Measurements from ENCODE around the gene ACTR1B.
"Not testable (repeated sequence)": the region's sequence is repeated elsewhere in the genome, so short reads cannot be mapped to it uniquely, and the experiment has no call there.

DNA sequence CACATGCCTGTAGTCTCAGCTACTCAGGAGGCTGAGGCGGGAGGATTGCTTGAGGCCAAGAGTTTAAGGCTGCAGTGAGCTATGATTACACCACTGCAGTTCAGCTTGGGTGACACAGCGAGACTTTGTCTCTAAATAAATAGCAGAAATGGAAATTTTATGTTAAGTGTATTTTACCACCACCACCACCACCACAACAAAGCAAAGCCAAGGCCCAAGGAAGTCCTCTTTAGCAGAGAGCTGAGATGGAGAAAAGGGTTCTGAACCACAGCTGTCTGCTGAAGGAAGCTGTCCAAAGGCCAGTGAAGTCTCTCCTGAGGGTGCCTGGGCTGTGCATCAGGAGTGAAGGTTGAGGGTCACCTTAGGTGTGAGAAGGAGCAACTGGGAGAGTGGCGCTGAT, 23.4 kb upstream of the ACTR1B start:
- TF ChIP-seq, protein P1, sequence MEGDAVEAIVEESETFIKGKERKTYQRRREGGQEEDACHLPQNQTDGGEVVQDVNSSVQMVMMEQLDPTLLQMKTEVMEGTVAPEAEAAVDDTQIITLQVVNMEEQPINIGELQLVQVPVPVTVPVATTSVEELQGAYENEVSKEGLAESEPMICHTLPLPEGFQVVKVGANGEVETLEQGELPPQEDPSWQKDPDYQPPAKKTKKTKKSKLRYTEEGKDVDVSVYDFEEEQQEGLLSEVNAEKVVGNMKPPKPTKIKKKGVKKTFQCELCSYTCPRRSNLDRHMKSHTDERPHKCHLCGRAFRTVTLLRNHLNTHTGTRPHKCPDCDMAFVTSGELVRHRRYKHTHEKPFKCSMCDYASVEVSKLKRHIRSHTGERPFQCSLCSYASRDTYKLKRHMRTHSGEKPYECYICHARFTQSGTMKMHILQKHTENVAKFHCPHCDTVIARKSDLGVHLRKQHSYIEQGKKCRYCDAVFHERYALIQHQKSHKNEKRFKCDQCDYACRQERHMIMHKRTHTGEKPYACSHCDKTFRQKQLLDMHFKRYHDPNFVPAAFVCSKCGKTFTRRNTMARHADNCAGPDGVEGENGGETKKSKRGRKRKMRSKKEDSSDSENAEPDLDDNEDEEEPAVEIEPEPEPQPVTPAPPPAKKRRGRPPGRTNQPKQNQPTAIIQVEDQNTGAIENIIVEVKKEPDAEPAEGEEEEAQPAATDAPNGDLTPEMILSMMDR (IDR thresholded peaks at IDR 0.05; ENCODE audit: low read depth, low read length): not testable (repeated sequence)
- not testable (repeated sequence) for TF ChIP-seq POLR2A (IDR thresholded peaks at IDR 0.05; ENCODE audit: extremely low read depth, insufficient read length)
- TF ChIP-seq, protein P2, sequence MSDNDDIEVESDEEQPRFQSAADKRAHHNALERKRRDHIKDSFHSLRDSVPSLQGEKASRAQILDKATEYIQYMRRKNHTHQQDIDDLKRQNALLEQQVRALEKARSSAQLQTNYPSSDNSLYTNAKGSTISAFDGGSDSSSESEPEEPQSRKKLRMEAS (IDR thresholded peaks at IDR 0.05; ENCODE audit: low read depth, low read length): not testable (repeated sequence)

All from NB4 (cell line).